NCI-H2029 treated with DMSO at 0.1 percent for 48 hours (cell line): ENCODE results near the gene OS9.

Experiments used
- DNase-seq: peaks from one replicate; lab custom pipeline; 2025; lab: John Stamatoyannopoulos, UW

Gene OS9

DNA sequence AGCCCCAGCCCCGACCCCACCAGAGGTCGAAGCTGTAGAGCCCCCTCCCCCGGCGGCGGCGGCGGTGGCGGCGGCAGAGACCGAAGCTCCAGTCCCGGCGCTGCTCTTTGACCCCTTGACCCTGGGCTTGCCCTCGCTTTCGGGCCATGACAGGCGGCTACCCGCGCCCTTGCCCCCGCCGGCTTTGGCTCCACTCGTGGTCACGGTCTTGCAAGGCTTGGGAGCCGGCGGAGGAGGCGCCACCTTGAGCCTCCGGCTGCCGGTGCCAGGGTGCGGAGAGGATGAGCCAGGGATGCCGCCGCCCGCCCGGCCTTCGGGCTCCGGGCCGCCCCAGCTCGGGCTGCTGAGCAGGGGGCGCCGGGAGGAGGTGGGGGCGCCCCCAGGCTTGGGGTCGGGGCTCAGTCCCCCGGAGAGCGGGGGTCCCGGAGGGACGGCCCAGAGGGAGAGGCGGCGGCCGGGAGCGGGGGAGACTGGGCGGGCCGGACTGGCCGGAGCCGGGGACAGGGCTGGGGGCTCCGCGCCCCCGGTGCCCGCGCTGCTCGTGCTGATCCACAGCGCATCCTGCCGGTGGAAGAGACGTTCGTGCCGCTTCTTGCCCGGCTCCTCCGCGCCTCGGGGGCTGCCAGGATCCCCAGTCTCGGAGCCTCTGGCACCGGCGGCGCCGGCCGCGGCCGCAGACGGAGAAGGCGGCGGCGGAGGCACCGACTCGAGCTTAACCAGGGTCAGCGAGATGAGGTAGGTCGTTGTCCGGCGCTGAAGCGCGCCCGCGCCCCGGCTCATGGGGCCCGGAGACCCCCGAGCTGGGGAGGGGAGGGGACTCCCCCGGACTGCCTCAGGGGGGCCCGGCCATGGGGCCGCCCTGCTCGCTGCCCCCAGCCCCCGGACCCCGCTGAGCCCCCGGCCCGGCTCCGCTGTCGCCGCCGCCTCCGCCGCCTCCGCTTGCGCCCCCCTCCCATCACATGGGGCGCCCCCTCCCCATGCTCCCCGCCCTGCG, 43.8 kb downstream of the OS9 start:
- no peak for DNase-seq

- DNase-seq, result no peak
Measured at GRCh38 chr12:57738661-57739237, 44.8 kb downstream of the OS9 start, which contains the start of gene AGAP2. Gene AGAP2 (minus strand): TSS chr12:57738742. CDS start chr12:57738246, 496 bp downstream.

GRCh38 chr12:57739387-57739786, 45.5 kb downstream of the OS9 start:
- no peak for DNase-seq

GRCh38 chr12:57739914-57740538, 46.1 kb downstream of the OS9 start:
- no peak for DNase-seq

GRCh38 chr12:57740656-57741412, 46.9 kb downstream of the OS9 start:
- no peak for DNase-seq

GRCh38 chr12:57741413-57741789, 47.5 kb downstream of the OS9 start:
- no peak for DNase-seq

DNA sequence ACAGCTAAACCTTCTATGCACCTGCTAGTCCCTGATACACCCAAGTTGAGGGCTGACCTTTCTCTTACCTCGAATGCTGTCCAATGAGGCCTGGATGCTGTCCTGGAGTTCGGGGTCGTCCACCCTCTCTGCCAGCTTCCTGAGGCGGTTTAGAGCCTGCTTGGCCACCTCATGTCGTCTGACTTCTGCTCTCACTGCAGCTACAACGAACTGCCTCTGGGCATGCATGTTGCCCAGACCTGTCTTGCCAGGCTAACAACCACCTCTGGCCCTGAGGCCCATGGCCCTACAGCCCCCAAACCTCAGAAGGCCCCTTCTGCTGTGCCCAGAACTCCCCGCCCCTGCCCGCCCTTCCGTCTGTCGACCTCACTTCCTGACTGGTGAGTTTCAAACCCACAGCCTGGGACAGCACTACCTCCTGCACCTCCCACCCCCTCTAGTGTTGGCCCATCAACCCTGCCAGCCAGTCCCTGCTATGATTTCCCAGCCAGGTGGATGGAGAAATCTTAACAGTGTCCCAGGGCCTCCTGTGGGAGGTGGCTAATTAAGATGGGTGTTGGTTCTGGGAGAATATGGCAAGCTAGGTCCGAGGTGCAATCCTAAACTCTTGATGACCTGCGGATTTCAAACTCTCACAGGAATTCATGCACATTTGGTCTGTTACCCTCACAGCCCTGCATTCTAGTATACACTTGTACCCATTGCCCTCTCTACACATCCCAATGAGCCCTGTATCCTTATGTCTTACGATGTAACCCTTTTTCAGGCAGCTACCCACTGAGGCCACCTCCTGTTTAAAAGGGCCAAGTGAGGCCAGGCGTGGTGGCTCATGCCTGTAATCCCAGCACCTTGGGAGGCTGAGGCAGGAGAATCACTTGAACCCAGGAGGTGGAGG, 48.2 kb downstream of the OS9 start:
- no peak for DNase-seq

- DNase-seq, result no peak
Measured at GRCh38 chr12:57743769-57744168, 49.8 kb downstream of the OS9 start.

- DNase-seq, result no peak
Measured at GRCh38 chr12:57744194-57744776, 50.4 kb downstream of the OS9 start.

DNA sequence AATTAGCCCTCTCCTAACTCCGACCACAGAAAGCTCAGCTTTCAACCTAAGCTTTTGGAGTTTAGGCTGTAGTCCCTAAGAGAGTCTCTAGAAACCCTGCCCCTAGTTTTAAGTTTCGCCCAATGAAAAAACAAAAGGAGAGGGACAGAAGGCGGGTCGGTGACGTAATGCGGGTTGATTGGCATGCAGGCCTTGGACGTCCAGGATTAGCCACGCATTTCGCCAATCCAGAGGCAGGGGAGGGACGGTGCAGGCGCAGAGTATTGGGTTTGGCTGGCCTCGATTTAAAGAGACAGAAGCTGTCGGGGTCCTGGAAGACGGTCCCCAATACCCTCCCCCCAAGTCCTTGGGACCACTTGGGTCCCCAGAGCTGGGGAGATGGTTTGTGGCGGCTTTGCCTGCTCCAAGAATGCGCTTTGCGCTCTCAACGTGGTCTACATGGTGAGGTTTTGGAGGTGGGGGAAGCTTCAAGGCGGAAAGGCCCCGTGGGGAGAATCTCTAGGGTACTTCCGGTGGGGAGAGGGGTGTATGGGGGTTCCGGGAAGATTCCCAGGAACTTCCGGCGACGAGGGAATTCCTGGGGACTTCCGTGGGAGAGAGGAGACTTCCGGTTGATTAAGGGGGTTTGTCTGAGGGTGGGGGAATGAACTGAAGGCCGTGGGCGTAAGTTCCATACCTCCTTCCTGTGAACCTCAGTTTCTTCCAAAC, 51.0 kb downstream of the OS9 start, which contains the start of gene TSPAN31:
Gene TSPAN31, plus strand, starts transcription at position 263 of the 708 bp plus-strand sequence. Its CDS starts 116 bp downstream, at position 379.
- DNase-seq, result peak; percentile 97

GRCh38 chr12:57745485-57745881, 51.6 kb downstream of the OS9 start:
- DNase-seq, result no peak

- no peak for DNase-seq
Measured at GRCh38 chr12:57746025-57746424, 52.1 kb downstream of the OS9 start.

- no peak for DNase-seq
Measured at GRCh38 chr12:57749061-57749460, 55.1 kb downstream of the OS9 start.

DNA sequence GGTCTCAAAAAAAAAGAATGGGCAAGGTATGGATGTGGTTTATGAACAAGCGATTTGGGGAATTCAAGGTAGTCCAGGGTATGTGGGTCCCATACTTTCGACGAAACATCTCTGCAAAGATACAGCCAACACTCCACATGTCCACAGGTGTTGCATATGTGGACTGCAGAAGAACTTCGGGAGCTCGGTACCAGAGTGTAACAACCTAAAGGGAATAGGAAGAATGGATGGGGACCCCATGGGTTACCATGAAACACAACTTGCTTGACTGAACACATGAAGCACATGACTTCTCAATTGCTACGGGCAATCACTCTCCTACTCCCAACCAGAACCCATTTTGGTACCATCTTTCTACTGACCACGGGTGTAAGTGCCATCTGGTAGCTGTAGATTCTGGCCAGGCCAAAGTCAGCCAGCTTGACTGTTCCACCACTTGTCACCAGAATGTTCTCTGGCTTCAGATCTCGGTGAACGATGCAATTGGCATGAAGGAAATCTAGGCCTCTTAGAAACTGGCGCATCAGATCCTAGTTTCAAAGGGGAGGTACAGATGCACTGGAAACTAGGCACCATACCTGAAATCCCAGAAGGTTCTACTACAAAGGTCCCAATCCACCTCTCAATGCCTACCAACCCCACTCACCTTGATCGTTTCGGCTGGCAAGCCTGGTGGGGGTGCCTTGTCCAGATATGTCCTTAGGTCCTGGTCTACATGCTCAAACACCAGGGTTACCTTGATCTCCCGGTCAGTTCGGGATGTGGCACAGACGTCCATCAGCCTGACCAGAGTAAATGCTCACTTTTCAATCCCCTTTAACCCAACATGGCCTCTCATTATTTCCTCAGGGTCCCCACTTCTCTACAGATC, 56.9 kb downstream of the OS9 start:
- no peak for DNase-seq

- DNase-seq, result no peak
Measured at GRCh38 chr12:57751432-57751787, 57.5 kb downstream of the OS9 start.

GRCh38 chr12:57751788-57752667, 58.1 kb downstream of the OS9 start, which contains the start of gene CDK4:
Gene CDK4 (minus strand): TSS chr12:57752310. CDS start chr12:57751717, 593 bp downstream.
- peak; percentile 96 for DNase-seq

GRCh38 chr12:57752668-57753000, 58.7 kb downstream of the OS9 start:
- no peak for DNase-seq

DNA sequence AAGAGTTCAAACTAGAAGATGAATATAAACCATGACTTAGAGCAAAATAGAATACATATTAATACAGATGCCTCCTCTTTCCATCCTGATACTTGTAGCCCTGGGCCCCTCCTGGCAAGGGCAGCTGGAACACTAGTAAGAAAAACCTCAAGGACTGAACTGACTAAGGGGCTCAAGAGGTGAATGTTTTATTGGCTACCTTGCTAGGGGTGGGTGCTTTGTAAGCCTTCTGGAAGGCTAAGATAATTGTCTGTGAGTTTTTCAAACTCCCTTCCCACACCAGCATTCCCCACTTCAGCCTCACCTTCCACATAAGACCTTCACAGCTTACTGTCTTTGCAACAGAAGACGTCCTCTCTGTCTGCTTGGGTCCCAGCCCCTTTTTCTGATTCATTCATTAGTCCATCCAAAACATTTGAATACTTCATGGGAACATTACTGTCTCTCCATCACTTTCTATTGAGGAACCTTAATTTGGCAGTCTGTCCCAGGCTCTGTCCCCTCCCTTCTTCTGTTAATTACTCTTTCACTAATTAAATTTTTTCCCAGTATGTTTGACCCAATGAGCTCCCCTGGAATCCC, 59.9 kb downstream of the OS9 start:
- DNase-seq, result no peak
